PFSK-1 (cell line): ENCODE results near the gene TMEM238L.

Source experiments
- FOXP2 ChIP-seq: optimal IDR thresholded peaks from 2 replicates; pipeline ENCODE3; 2011; ENCODE audit warnings: borderline replicate concordance, control low read depth, inconsistent platforms; ENCODE audit not compliant: insufficient read depth; ENCODE audit errors: extremely low read length, extremely low read depth
- POLR2AphosphoS5 ChIP-seq: IDR thresholded peaks from 2 replicates; pipeline ENCODE4 v1.6.1; 2012; ENCODE audit warnings: low read depth, mild to moderate bottlenecking, control low read depth, low read length, moderate library complexity
- SIN3A ChIP-seq: IDR thresholded peaks from 2 replicates; pipeline ENCODE4 v1.6.1; 2012; ENCODE audit warnings: mild to moderate bottlenecking, low read length, moderate library complexity, borderline replicate concordance; ENCODE audit not compliant: insufficient read depth
- TAF1 ChIP-seq: IDR thresholded peaks from 2 replicates; pipeline ENCODE4 v1.6.1; 2012; ENCODE audit warnings: low read length, control low read depth, borderline replicate concordance; ENCODE audit not compliant: insufficient read depth
- TF ChIP-seq, protein P1 (sequence below), 2 experiments: IDR thresholded peaks; 2 replicates each; pipeline versions ENCODE4 v1.6.1 to v1.8.0; 2011 to 2012; ENCODE audit warnings: low read depth in 2 of 2, low read length in 2 of 2, control low read depth in 1 of 2, inconsistent platforms in 1 of 2, mild to moderate bottlenecking in 1 of 2, moderate library complexity in 1 of 2; ENCODE audit not compliant: insufficient read depth in 1 of 2

TMEM238L gene

DNA sequence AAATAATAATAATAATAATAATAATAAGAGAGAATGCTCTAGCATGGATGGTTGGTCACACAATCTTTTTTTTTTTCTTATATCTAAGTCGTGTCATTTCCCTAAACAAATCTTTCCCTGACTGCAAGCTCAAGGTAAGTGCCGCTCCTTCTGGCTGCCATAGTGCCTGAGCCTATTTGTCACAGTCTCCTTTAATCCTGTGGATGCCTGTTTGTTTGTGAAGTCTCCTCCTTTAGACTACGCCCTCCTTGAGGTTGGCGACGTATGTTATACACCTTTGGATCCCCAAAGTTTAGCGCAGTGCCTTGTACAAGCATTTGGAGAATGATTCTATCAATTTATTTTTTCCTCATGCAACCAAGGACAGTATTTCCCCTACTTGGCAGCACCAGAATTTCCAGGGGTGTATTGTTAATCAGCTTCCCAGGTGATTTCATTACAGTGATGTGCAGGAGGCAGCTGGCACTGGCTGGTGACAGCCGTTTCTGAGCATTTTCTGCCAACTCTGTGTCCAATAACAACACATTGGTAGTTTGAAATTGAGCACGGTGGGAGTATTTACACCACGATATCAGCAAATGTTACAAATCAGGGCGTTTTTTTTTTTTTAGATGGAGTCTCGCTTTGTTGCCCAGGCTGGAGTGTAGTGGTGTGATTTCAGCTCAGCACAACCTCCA is 26.6 kb downstream of the TMEM238L start:
- TF ChIP-seq POLR2AphosphoS5 (no peak), SIN3A (no peak), TAF1 (no peak), FOXP2 (no peak)
- TF ChIP-seq, protein P1, sequence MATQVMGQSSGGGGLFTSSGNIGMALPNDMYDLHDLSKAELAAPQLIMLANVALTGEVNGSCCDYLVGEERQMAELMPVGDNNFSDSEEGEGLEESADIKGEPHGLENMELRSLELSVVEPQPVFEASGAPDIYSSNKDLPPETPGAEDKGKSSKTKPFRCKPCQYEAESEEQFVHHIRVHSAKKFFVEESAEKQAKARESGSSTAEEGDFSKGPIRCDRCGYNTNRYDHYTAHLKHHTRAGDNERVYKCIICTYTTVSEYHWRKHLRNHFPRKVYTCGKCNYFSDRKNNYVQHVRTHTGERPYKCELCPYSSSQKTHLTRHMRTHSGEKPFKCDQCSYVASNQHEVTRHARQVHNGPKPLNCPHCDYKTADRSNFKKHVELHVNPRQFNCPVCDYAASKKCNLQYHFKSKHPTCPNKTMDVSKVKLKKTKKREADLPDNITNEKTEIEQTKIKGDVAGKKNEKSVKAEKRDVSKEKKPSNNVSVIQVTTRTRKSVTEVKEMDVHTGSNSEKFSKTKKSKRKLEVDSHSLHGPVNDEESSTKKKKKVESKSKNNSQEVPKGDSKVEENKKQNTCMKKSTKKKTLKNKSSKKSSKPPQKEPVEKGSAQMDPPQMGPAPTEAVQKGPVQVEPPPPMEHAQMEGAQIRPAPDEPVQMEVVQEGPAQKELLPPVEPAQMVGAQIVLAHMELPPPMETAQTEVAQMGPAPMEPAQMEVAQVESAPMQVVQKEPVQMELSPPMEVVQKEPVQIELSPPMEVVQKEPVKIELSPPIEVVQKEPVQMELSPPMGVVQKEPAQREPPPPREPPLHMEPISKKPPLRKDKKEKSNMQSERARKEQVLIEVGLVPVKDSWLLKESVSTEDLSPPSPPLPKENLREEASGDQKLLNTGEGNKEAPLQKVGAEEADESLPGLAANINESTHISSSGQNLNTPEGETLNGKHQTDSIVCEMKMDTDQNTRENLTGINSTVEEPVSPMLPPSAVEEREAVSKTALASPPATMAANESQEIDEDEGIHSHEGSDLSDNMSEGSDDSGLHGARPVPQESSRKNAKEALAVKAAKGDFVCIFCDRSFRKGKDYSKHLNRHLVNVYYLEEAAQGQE (IDR thresholded peaks at IDR 0.05; ENCODE audit: insufficient read depth in 1 of 2, low read depth in 2 of 2, low read length in 2 of 2): no peak

DNA sequence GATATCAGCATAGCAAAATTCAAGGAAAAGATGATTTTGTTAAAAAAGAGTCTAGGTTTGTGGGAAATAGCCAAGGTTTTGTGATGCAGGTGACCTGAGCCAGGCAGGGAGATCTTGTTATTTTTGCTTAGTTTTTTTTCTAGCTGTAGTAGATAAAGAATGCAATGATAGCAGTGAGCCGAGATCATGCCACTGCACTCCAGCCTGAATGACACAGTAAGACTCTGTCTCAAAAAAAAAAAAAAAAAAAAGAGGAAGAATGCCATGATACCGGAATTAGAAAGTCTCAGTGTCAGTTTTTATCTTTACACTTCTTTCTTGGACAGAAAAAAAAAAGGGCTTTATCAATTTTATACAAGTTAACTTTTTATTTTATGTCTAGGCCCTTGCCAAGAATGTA is 27.5 kb downstream of the TMEM238L start:
- no peak for TF ChIP-seq TAF1
- TF ChIP-seq FOXP2: no peak
- TF ChIP-seq, protein P1 (IDR thresholded peaks at IDR 0.05; ENCODE audit: insufficient read depth in 1 of 2, low read depth in 2 of 2, low read length in 2 of 2): no peak
- no peak for TF ChIP-seq SIN3A
- TF ChIP-seq POLR2AphosphoS5: no peak

DNA sequence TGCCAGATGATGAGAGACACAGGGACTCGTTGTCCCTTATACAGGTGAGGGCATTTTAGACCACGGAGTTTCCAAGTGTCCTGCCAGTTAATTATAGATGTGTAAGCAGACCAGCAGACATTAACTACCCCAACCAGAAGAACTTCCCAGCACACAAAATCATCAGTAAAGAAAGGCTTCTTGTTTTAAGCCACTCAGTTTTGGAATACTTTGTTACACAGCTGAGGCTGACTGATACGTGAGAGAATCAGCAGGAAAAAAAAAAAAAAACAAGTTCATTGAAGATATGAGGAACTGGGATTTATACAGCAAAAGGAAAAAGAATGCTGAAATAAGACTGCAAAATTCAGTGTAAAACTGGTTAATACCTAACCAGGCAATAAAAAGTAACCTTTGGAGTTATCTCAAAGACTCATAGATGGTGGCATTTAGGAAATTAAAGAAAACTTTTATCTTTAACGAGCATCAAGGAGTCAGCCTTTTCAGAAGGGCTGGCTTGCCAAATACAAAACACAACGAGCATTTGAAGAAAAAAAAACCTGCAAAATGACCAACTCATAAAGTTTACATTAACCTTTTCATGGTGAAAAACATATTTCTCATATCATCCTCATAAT is 28.1 kb downstream of the TMEM238L start:
- no peak for TF ChIP-seq POLR2AphosphoS5
- TF ChIP-seq, protein P1 (IDR thresholded peaks at IDR 0.05; ENCODE audit: insufficient read depth in 1 of 2, low read depth in 2 of 2, low read length in 2 of 2): no peak
- TF ChIP-seq TAF1: no peak
- no peak for TF ChIP-seq SIN3A
- no peak for TF ChIP-seq FOXP2

DNA sequence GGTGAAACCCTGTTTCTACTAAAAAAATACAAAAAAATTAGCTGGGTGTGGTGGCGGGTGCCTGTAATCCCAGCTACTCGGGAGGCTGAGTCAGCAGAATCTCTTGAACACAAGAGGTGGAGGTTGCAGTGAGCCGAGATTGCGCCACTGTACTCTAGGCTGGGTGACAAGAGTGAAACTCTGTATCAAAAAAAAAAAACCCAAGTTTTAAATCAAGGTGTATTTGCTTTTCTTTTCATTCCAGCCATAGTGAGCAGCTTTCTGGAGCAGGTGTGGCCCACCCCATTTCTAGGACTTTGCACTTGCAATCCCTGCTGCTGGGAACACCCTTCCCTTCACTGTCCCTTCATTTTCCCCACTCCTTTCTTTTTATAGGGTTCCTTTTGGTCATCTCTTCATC is 28.8 kb downstream of the TMEM238L start:
- TF ChIP-seq SIN3A (no peak), TAF1 (no peak), FOXP2 (no peak), POLR2AphosphoS5 (no peak)
- TF ChIP-seq, protein P1 (IDR thresholded peaks at IDR 0.05; ENCODE audit: insufficient read depth in 1 of 2, low read depth in 2 of 2, low read length in 2 of 2): no peak
